Stomach (tissue), 4 donors: ENCODE measurements around the gene ELOVL7.

Source experiments
- CTCF ChIP-seq, 7 experiments: fragments of 450-650 bp in 4 of 7; fragments of 200-600 bp in 3 of 7; sonication (generic) in 3 of 7; IDR thresholded peaks; one replicate each; pipeline ENCODE4 v1.5.1; 2016 to 2019; ENCODE audit warnings: antibody characterized with exemption in 7 of 7, control low read depth in 2 of 7, mild to moderate bottlenecking in 1 of 7
- POLR2A ChIP-seq, 4 donors: fragments of 450-650 bp; IDR thresholded peaks; one replicate each; pipeline ENCODE4 v1.6.1; 2016; ENCODE audit warnings: antibody characterized with exemption in 4 of 4, control low read depth in 2 of 4, mild to moderate bottlenecking in 1 of 4, moderate library complexity in 1 of 4

DNA sequence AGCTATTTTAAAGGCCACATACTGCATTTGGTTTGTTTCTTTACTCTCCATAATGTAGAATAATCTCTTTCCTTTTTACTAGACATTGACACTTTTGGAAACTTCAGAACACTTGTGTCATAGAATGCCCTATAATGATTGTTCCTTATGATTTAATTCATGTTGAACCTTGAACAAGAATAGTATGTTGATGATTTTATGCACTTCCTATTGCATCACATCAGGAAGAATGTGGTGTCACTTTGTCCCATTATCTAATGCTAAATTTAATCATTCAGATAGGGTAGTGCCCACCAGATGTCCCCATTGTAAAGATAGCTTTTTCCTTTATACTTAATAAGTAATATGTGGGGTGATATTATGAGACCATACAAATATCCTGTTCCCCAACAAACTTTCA lies 124.7 kb downstream of the ELOVL7 start:
- TF ChIP-seq POLR2A (IDR thresholded peaks at IDR 0.05) (no peak), CTCF (IDR thresholded peaks at IDR 0.05) (no peak)
